Mesenchymal stem cell (in vitro differentiated cells and primary cell): Measurements from ENCODE around the gene CDH2.

Source experiments
- DNase-seq: peaks from one replicate; pipeline ENCODE4 v3.0.0-alpha.2; 2013
- H2AFZ ChIP-seq: one replicate; pipeline ENCODE4 v1.6.1; 2013; ENCODE audit warnings: low read depth, mild to moderate bottlenecking, control low read depth, inconsistent platforms, low read length, moderate library complexity
- H2AK5ac ChIP-seq: 2 replicates; pipeline ENCODE4 v1.6.1; 2013; ENCODE audit warnings: low read length, moderate library complexity, mild to moderate bottlenecking, inconsistent platforms; ENCODE audit not compliant: severe bottlenecking
- H2BK120ac ChIP-seq: one replicate; pipeline ENCODE4 v1.6.1; 2013; ENCODE audit warnings: low read depth, mild to moderate bottlenecking, inconsistent platforms, low read length, moderate library complexity
- H2BK12ac ChIP-seq, 2 experiments: one replicate each; pipeline ENCODE4 v1.6.1; 2013; ENCODE audit warnings: inconsistent platforms in 2 of 2, low read length in 2 of 2, mild to moderate bottlenecking in 2 of 2, moderate library complexity in 2 of 2, control low read depth in 1 of 2
- H2BK15ac ChIP-seq: one replicate; pipeline ENCODE4 v1.6.1; 2013; ENCODE audit warnings: mild to moderate bottlenecking, low read depth, inconsistent platforms; ENCODE audit not compliant: poor library complexity, severe bottlenecking
- H2BK5ac ChIP-seq: 2 replicates; pipeline ENCODE4 v1.6.1; 2013; ENCODE audit warnings: low read depth, mild to moderate bottlenecking, low read length, control low read depth, inconsistent platforms; ENCODE audit not compliant: poor library complexity, severe bottlenecking
- H3K14ac ChIP-seq, 2 experiments: one replicate each; pipeline ENCODE4 v1.6.1; 2013; ENCODE audit warnings: inconsistent platforms in 2 of 2, low read length in 2 of 2, control low read depth in 1 of 2, mild to moderate bottlenecking in 1 of 2, moderate library complexity in 1 of 2
- H3K18ac ChIP-seq, 2 experiments: one replicate each; pipeline ENCODE4 v1.6.1; 2013; ENCODE audit warnings: inconsistent platforms in 2 of 2, low read length in 2 of 2, control low read depth in 1 of 2, low read depth in 1 of 2, mild to moderate bottlenecking in 1 of 2
- H3K23ac ChIP-seq, 2 experiments: one replicate each; pipeline ENCODE4 v1.6.1; 2013; ENCODE audit warnings: inconsistent platforms in 2 of 2, low read length in 2 of 2, mild to moderate bottlenecking in 2 of 2, moderate library complexity in 2 of 2, control low read depth in 1 of 2
- H3K27ac ChIP-seq: 2 replicates; pipeline ENCODE4 v1.5.1; 2013; ENCODE audit warnings: mild to moderate bottlenecking, moderate library complexity, low read length, control low read depth, inconsistent platforms; ENCODE audit not compliant: poor library complexity, severe bottlenecking
- H3K27me3 ChIP-seq, 2 experiments: 2 replicates each; pipeline versions ENCODE4 v1.6.1 to v1.7.0; 2013; ENCODE audit warnings: low read length in 2 of 2, mild to moderate bottlenecking in 2 of 2, moderate library complexity in 2 of 2, control low read depth in 1 of 2, inconsistent platforms in 1 of 2; ENCODE audit not compliant: control insufficient read depth in 1 of 2, insufficient read depth in 1 of 2
- H3K36me3 ChIP-seq, 2 experiments: 2 replicates each; pipeline versions ENCODE4 v1.6.1 to v1.7.0; 2013; ENCODE audit warnings: low read length in 2 of 2, control low read depth in 1 of 2, inconsistent platforms in 1 of 2, low read depth in 1 of 2, mild to moderate bottlenecking in 1 of 2; ENCODE audit not compliant: insufficient read depth in 2 of 2, control insufficient read depth in 1 of 2
- H3K4ac ChIP-seq, 2 experiments: one replicate each; pipeline ENCODE4 v1.6.1; 2013; ENCODE audit warnings: inconsistent platforms in 2 of 2, low read length in 2 of 2, mild to moderate bottlenecking in 2 of 2, moderate library complexity in 2 of 2, control low read depth in 1 of 2, low read depth in 1 of 2
- H3K4me1 ChIP-seq: 2 replicates; pipeline ENCODE4 v1.6.1; 2013; ENCODE audit warnings: low read depth, low read length, control low read depth; ENCODE audit not compliant: control insufficient read depth, insufficient read depth
- H3K4me2 ChIP-seq: 2 replicates; pipeline ENCODE4 v1.6.1; 2013; ENCODE audit warnings: low read length, mild to moderate bottlenecking, inconsistent platforms; ENCODE audit not compliant: poor library complexity, severe bottlenecking
- H3K4me3 ChIP-seq, 2 experiments: 2 replicates each; pipeline versions ENCODE4 v1.5.1 to v1.7.0; 2013; ENCODE audit warnings: low read length in 2 of 2, mild to moderate bottlenecking in 2 of 2, control low read depth in 1 of 2, low read depth in 1 of 2; ENCODE audit not compliant: insufficient read depth in 1 of 2
- H3K79me1 ChIP-seq: replicated peaks from 2 replicates; pipeline ENCODE4 v1.6.1; 2013; ENCODE audit warnings: mild to moderate bottlenecking, control low read depth, low read length, inconsistent platforms; ENCODE audit not compliant: poor library complexity, severe bottlenecking
- H3K9ac ChIP-seq: 2 replicates; pipeline ENCODE4 v1.7.0; 2013; ENCODE audit warnings: mild to moderate bottlenecking, low read length, moderate library complexity
- H3K9me3 ChIP-seq: 2 replicates; pipeline ENCODE4 v1.7.0; 2013; ENCODE audit warnings: mild to moderate bottlenecking, low read length; ENCODE audit not compliant: control insufficient read depth
- H4K8ac ChIP-seq: one replicate; pipeline ENCODE4 v1.6.1; 2013; ENCODE audit warnings: inconsistent platforms, mild to moderate bottlenecking, low read length, moderate library complexity
- H4K91ac ChIP-seq: one replicate; pipeline ENCODE4 v1.6.1; 2013; ENCODE audit warnings: mild to moderate bottlenecking, low read length, inconsistent platforms
- WGBS: methylation state at CpG from one replicate; pipeline ENCODE4 v1.1.7; 2013; ENCODE audit warnings: mixed read lengths; 5-methylcytosine and 5-hydroxymethylcytosine counted together

CDH2 gene

DNA sequence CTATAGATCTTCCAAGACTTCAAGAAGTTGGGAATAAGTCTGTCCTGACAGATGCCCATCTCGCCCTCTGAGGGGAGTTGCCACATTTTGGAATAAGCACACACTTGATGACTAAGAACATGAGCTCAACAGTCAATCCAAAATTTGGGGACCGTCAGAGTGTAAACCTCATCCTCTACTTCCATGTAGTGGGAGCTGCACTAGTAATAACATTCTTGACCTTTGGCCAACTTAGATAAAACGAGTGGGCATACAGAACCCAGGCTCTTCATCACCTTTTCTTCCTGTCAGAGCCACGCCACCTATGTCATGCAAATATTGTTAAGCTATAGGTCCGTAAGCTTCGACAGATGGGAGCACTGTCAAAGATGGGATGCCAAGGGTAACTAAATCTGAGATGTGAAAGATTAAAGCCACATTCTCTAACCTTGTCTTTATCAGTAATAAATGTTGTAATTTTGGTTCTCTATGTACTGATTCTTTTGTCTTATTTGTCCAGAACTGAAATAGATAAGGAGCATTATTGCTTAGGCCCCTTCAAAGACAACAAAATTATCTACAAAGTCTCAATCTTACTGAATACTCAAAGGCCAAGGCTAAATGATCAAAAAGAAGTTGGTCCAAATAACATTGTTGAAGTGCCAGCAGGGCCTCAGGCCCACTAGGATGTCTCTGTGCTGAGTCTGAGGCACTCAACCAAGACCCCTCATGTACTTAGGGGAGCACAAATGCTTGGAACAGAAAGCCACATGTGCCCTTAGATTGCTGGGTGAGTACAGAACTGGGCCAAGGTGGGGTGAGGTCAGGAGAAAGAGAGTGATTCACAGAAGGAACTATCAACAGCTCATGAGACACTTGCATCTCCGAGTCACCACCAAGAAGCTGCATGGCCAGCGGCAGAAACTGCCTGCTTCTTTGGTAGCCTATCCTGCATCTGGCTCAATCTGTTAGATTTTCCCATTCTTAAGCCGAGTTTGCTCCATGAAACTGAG, 15.0 kb downstream of the CDH2 start:
- peaks cover 13% of the 10 kb centered on the region for H3K79me1 ChIP-seq
- H4K91ac ChIP-seq, result no peak overlapping the region
- H3K4me2 ChIP-seq, result no peak overlapping the region
- no peak overlapping the region for H4K8ac ChIP-seq
- H3K27ac ChIP-seq, result no peak overlapping the region
- no peaks in the 10 kb centered on the region for H3K9me3 ChIP-seq
- H2BK15ac ChIP-seq, result no peak overlapping the region
- H2AK5ac ChIP-seq, result no peak overlapping the region
- WGBS, result 90% methylated on average over 9 of the region's 9 CpGs
- H3K4me1 ChIP-seq, result peaks cover 3% of the 10 kb centered on the region
- H2BK5ac ChIP-seq, result no peak overlapping the region
- no peak overlapping the region for H3K9ac ChIP-seq
- no peak for DNase-seq
- peaks cover 0 to 6% of the 10 kb centered on the region in 2 experiments for H3K36me3 ChIP-seq
- H3K4me3 ChIP-seq, result no peak overlapping the region
- peak overlapping the region in 1 of 2 experiments; percentile 23 for H2BK12ac ChIP-seq
- H3K27me3 ChIP-seq, result no peaks in the 10 kb centered on the region
- no peak overlapping the region for H3K14ac ChIP-seq
- no peak overlapping the region for H3K18ac ChIP-seq
- peak overlapping the region in 1 of 2 experiments; percentile 64 for H3K23ac ChIP-seq
- no peak overlapping the region for H2AFZ ChIP-seq
- no peak overlapping the region for H2BK120ac ChIP-seq
- no peak overlapping the region for H3K4ac ChIP-seq

DNA sequence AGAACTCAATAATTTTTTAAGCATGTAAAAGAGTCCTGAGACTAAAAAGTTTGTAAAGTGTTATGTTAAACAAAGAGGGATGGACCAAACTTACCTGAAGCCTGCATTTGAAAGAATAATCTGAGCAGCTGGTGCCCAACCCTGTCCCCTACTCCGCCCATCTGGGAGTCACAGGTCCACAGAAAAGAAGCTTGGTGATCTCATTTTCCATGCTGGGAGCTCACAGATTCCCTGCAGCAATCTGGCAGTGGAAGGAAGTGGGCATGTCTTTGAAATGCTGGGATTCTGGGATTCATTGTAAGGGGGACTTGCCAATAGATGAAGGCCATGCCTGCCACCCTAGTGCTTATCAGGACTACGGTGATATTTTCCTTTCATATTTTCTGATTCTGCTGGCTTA, 17.9 kb downstream of the CDH2 start:
- H2BK5ac ChIP-seq, result no peak overlapping the region
- no peaks in the 10 kb centered on the region for H3K9me3 ChIP-seq
- H3K36me3 ChIP-seq, result peaks cover 0 to 6% of the 10 kb centered on the region in 2 experiments
- H3K9ac ChIP-seq, result no peak overlapping the region
- no peak overlapping the region for H3K4me3 ChIP-seq
- DNase-seq, result no peak
- H3K27ac ChIP-seq, result no peak overlapping the region
- no peak overlapping the region for H2BK12ac ChIP-seq
- H3K4ac ChIP-seq, result no peak overlapping the region
- no peak overlapping the region for H3K4me2 ChIP-seq
- peak overlapping the region; percentile 27 for H2BK120ac ChIP-seq
- no peak overlapping the region for H4K8ac ChIP-seq
- no peak overlapping the region for H3K23ac ChIP-seq
- no peak overlapping the region for H2AFZ ChIP-seq
- peaks cover 3% of the 10 kb centered on the region for H3K4me1 ChIP-seq
- no peak overlapping the region for H2BK15ac ChIP-seq
- no peak overlapping the region for H2AK5ac ChIP-seq
- H3K14ac ChIP-seq, result no peak overlapping the region
- no peak overlapping the region for H4K91ac ChIP-seq
- no peaks in the 10 kb centered on the region for H3K27me3 ChIP-seq
- H3K79me1 ChIP-seq, result peaks cover 26% of the 10 kb centered on the region
- whole genome bisulfite sequencing, result 96% methylated on average over 2 of the region's 2 CpGs
- H3K18ac ChIP-seq, result no peak overlapping the region

DNA sequence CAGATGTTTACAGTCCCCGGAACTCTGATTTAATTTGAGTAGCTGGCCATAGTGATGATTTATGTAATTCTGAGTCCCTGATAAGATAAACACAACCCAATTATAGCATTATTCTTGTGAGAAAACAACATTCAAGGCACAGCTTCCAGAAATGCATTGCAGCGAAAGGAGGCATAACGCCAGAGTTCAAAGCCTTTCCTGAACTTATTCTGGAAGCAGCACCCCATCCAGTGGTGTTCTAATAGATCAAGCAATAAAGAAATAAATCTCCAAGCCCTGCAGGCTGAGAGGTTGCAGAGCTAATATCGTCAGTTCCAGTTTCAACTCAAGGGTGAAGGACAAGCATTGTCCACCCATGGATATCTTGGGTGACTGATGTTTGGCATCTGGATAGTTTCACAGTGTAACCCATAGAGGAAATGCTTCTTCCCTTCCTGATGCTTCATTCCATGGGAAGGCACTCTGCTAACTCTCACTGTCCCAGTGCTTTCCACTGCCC, 18.8 kb downstream of the CDH2 start:
- WGBS, result 16% methylated on average over 3 of the region's 4 CpGs
- Histone ChIP-seq H3K9ac (peak overlapping the region; percentile 57), H3K4me2 (no peak overlapping the region), H3K27me3 (no peaks in the 10 kb centered on the region), H3K4me1 (peaks cover 3% of the 10 kb centered on the region), H2BK15ac (no peak overlapping the region), H2BK12ac (no peak overlapping the region), H3K4me3 (peak overlapping the region in 1 of 2 experiments; percentile 50), H2AK5ac (no peak overlapping the region), H3K14ac (no peak overlapping the region), H4K91ac (no peak overlapping the region), H3K27ac (no peak overlapping the region), H3K79me1 (peaks cover 33% of the 10 kb centered on the region), H3K18ac (no peak overlapping the region), H2BK120ac (no peak overlapping the region), H3K9me3 (no peaks in the 10 kb centered on the region), H4K8ac (no peak overlapping the region), H2BK5ac (no peak overlapping the region), H3K23ac (no peak overlapping the region), H2AFZ (no peak overlapping the region), H3K36me3 (peaks cover 0 to 6% of the 10 kb centered on the region in 2 experiments), H3K4ac (peak overlapping the region in 1 of 2 experiments; percentile 54)
- peak; percentile 78 for DNase-seq

DNA sequence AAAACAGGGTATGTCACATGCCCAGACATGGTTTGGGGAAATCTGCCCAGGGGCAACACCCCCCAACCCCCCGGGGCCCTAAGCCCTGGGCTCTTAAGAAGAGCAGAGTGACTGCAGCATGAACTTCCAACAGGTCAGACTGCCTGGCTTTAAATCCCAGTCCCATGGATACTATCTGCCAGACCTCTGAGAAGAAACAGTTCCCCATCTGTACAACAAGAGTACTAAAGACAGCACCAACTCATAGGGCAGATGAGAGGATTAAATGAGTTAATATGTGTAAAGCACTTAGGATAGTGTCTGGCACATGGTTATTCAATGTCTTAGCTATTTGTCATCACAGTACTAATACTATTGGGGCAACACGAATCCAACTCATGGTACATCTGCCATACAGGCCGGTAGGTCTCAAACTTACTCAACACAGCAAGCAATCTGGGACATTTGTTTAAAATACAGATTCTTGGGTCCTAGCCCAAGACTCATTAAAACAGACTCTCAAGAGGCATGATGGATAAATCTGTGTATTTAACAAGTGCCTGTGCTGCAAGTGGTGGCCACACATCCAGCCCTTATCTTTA, 23.4 kb downstream of the CDH2 start:
- 30% methylated on average over 3 of the region's 3 CpGs for WGBS
- Histone ChIP-seq H3K9me3 (no peaks in the 10 kb centered on the region), H3K27ac (no peak overlapping the region)

More for the DNA sequence above, 23.4 kb downstream of the CDH2 start:
- Histone ChIP-seq H2BK5ac (no peak overlapping the region), H2BK120ac (no peak overlapping the region), H3K4me1 (peaks cover 5% of the 10 kb centered on the region), H2AFZ (no peak overlapping the region), H3K36me3 (no peaks in the 10 kb centered on the region), H3K18ac (no peak overlapping the region), H3K4ac (no peak overlapping the region), H3K23ac (no peak overlapping the region), H4K8ac (no peak overlapping the region), H2BK12ac (no peak overlapping the region), H2BK15ac (no peak overlapping the region), H3K27me3 (no peaks in the 10 kb centered on the region), H4K91ac (no peak overlapping the region), H3K9ac (no peak overlapping the region), H3K14ac (peak overlapping the region in 1 of 2 experiments; percentile 74), H3K4me2 (no peak overlapping the region), H3K79me1 (peaks cover 32% of the 10 kb centered on the region), H3K4me3 (no peak overlapping the region), H2AK5ac (no peak overlapping the region)
- DNase-seq, result peak; percentile 70
